Mesenchymal stem cell (in vitro differentiated cells and primary cell): ENCODE measurements around the gene AIPL1.

ENCODE experiments used
- DNase-seq: peaks from one replicate; pipeline ENCODE4 v3.0.0-alpha.2; 2013
- H2AFZ ChIP-seq: one replicate; pipeline ENCODE4 v1.6.1; 2013; ENCODE audit warnings: low read depth, mild to moderate bottlenecking, control low read depth, inconsistent platforms, low read length, moderate library complexity
- H2AK5ac ChIP-seq: 2 replicates; pipeline ENCODE4 v1.6.1; 2013; ENCODE audit warnings: low read length, moderate library complexity, mild to moderate bottlenecking, inconsistent platforms; ENCODE audit not compliant: severe bottlenecking
- H2BK120ac ChIP-seq: one replicate; pipeline ENCODE4 v1.6.1; 2013; ENCODE audit warnings: low read depth, mild to moderate bottlenecking, inconsistent platforms, low read length, moderate library complexity
- H2BK12ac ChIP-seq, 2 experiments: one replicate each; pipeline ENCODE4 v1.6.1; 2013; ENCODE audit warnings: inconsistent platforms in 2 of 2, low read length in 2 of 2, mild to moderate bottlenecking in 2 of 2, moderate library complexity in 2 of 2, control low read depth in 1 of 2
- H2BK15ac ChIP-seq: one replicate; pipeline ENCODE4 v1.6.1; 2013; ENCODE audit warnings: mild to moderate bottlenecking, low read depth, inconsistent platforms; ENCODE audit not compliant: poor library complexity, severe bottlenecking
- H2BK5ac ChIP-seq: 2 replicates; pipeline ENCODE4 v1.6.1; 2013; ENCODE audit warnings: low read depth, mild to moderate bottlenecking, low read length, control low read depth, inconsistent platforms; ENCODE audit not compliant: poor library complexity, severe bottlenecking
- H3K14ac ChIP-seq, 2 experiments: one replicate each; pipeline ENCODE4 v1.6.1; 2013; ENCODE audit warnings: inconsistent platforms in 2 of 2, low read length in 2 of 2, control low read depth in 1 of 2, mild to moderate bottlenecking in 1 of 2, moderate library complexity in 1 of 2
- H3K18ac ChIP-seq, 2 experiments: one replicate each; pipeline ENCODE4 v1.6.1; 2013; ENCODE audit warnings: inconsistent platforms in 2 of 2, low read length in 2 of 2, control low read depth in 1 of 2, low read depth in 1 of 2, mild to moderate bottlenecking in 1 of 2
- H3K23ac ChIP-seq, 2 experiments: one replicate each; pipeline ENCODE4 v1.6.1; 2013; ENCODE audit warnings: inconsistent platforms in 2 of 2, low read length in 2 of 2, mild to moderate bottlenecking in 2 of 2, moderate library complexity in 2 of 2, control low read depth in 1 of 2
- H3K27ac ChIP-seq: 2 replicates; pipeline ENCODE4 v1.5.1; 2013; ENCODE audit warnings: mild to moderate bottlenecking, moderate library complexity, low read length, control low read depth, inconsistent platforms; ENCODE audit not compliant: poor library complexity, severe bottlenecking
- H3K27me3 ChIP-seq, 2 experiments: 2 replicates each; pipeline versions ENCODE4 v1.6.1 to v1.7.0; 2013; ENCODE audit warnings: low read length in 2 of 2, mild to moderate bottlenecking in 2 of 2, moderate library complexity in 2 of 2, control low read depth in 1 of 2, inconsistent platforms in 1 of 2; ENCODE audit not compliant: control insufficient read depth in 1 of 2, insufficient read depth in 1 of 2
- H3K36me3 ChIP-seq, 2 experiments: 2 replicates each; pipeline versions ENCODE4 v1.6.1 to v1.7.0; 2013; ENCODE audit warnings: low read length in 2 of 2, control low read depth in 1 of 2, inconsistent platforms in 1 of 2, low read depth in 1 of 2, mild to moderate bottlenecking in 1 of 2; ENCODE audit not compliant: insufficient read depth in 2 of 2, control insufficient read depth in 1 of 2
- H3K4ac ChIP-seq, 2 experiments: one replicate each; pipeline ENCODE4 v1.6.1; 2013; ENCODE audit warnings: inconsistent platforms in 2 of 2, low read length in 2 of 2, mild to moderate bottlenecking in 2 of 2, moderate library complexity in 2 of 2, control low read depth in 1 of 2, low read depth in 1 of 2
- H3K4me1 ChIP-seq: 2 replicates; pipeline ENCODE4 v1.6.1; 2013; ENCODE audit warnings: low read depth, low read length, control low read depth; ENCODE audit not compliant: control insufficient read depth, insufficient read depth
- H3K4me2 ChIP-seq: 2 replicates; pipeline ENCODE4 v1.6.1; 2013; ENCODE audit warnings: low read length, mild to moderate bottlenecking, inconsistent platforms; ENCODE audit not compliant: poor library complexity, severe bottlenecking
- H3K4me3 ChIP-seq, 2 experiments: 2 replicates each; pipeline versions ENCODE4 v1.5.1 to v1.7.0; 2013; ENCODE audit warnings: low read length in 2 of 2, mild to moderate bottlenecking in 2 of 2, control low read depth in 1 of 2, low read depth in 1 of 2; ENCODE audit not compliant: insufficient read depth in 1 of 2
- H3K79me1 ChIP-seq: replicated peaks from 2 replicates; pipeline ENCODE4 v1.6.1; 2013; ENCODE audit warnings: mild to moderate bottlenecking, control low read depth, low read length, inconsistent platforms; ENCODE audit not compliant: poor library complexity, severe bottlenecking
- H3K9ac ChIP-seq: 2 replicates; pipeline ENCODE4 v1.7.0; 2013; ENCODE audit warnings: mild to moderate bottlenecking, low read length, moderate library complexity
- H3K9me3 ChIP-seq: 2 replicates; pipeline ENCODE4 v1.7.0; 2013; ENCODE audit warnings: mild to moderate bottlenecking, low read length; ENCODE audit not compliant: control insufficient read depth
- H4K8ac ChIP-seq: one replicate; pipeline ENCODE4 v1.6.1; 2013; ENCODE audit warnings: inconsistent platforms, mild to moderate bottlenecking, low read length, moderate library complexity
- H4K91ac ChIP-seq: one replicate; pipeline ENCODE4 v1.6.1; 2013; ENCODE audit warnings: mild to moderate bottlenecking, low read length, inconsistent platforms
- WGBS: methylation state at CpG from one replicate; pipeline ENCODE4 v1.1.7; 2013; ENCODE audit warnings: mixed read lengths; 5-methylcytosine and 5-hydroxymethylcytosine counted together

Gene AIPL1

GRCh38 chr17:6480303-6480675 lies 45.4 kb upstream of the AIPL1 start:
- no peak overlapping the region for H3K4ac ChIP-seq
- DNase-seq, result no peak
- 72% methylated on average over 9 of the region's 9 CpGs for WGBS

GRCh38 chr17:6479622-6480302 lies 44.8 kb upstream of the AIPL1 start:
- Histone ChIP-seq H3K36me3 (no peaks in the 10 kb centered on the region), H3K9ac (no peak overlapping the region), H2BK15ac (no peak overlapping the region), H3K9me3 (no peaks in the 10 kb centered on the region), H3K79me1 (no peaks in the 10 kb centered on the region), H2BK12ac (no peak overlapping the region), H4K91ac (no peak overlapping the region), H2AFZ (no peak overlapping the region), H2AK5ac (no peak overlapping the region), H3K14ac (no peak overlapping the region), H3K27me3 (peaks cover 46 to 55% of the 10 kb centered on the region in 2 experiments), H3K27ac (no peak overlapping the region), H3K18ac (no peak overlapping the region), H3K23ac (no peak overlapping the region), H4K8ac (no peak overlapping the region), H2BK120ac (no peak overlapping the region), H3K4me3 (no peak overlapping the region), H3K4ac (no peak overlapping the region), H3K4me1 (no peaks in the 10 kb centered on the region), H2BK5ac (no peak overlapping the region), H3K4me2 (no peak overlapping the region)
- DNase-seq, result no peak
- WGBS, result 82% methylated on average over 11 of the region's 13 CpGs

More at GRCh38 chr17:6480303-6480675, 45.4 kb upstream of the AIPL1 start:
- H3K4me2 ChIP-seq, result no peak overlapping the region
- H3K18ac ChIP-seq, result no peak overlapping the region
- H2AK5ac ChIP-seq, result no peak overlapping the region
- no peaks in the 10 kb centered on the region for H3K79me1 ChIP-seq
- H2AFZ ChIP-seq, result no peak overlapping the region
- H3K9me3 ChIP-seq, result no peaks in the 10 kb centered on the region
- H4K91ac ChIP-seq, result no peak overlapping the region
- H3K9ac ChIP-seq, result no peak overlapping the region
- H3K4me3 ChIP-seq, result no peak overlapping the region
- no peak overlapping the region for H4K8ac ChIP-seq
- no peak overlapping the region for H2BK15ac ChIP-seq
- no peaks in the 10 kb centered on the region for H3K36me3 ChIP-seq
- H3K27ac ChIP-seq, result no peak overlapping the region
- no peak overlapping the region for H2BK12ac ChIP-seq
- H3K23ac ChIP-seq, result no peak overlapping the region
- no peak overlapping the region for H3K14ac ChIP-seq
- H3K4me1 ChIP-seq, result no peaks in the 10 kb centered on the region
- peaks cover 46 to 55% of the 10 kb centered on the region in 2 experiments for H3K27me3 ChIP-seq
- H2BK120ac ChIP-seq, result no peak overlapping the region
- no peak overlapping the region for H2BK5ac ChIP-seq

GRCh38 chr17:6478486-6478885 lies 43.6 kb upstream of the AIPL1 start:
- no peak overlapping the region for H4K8ac ChIP-seq
- H2AFZ ChIP-seq, result no peak overlapping the region
- WGBS, result 81% methylated on average over 11 of the region's 11 CpGs

GRCh38 chr17:6477831-6478383 lies 43.0 kb upstream of the AIPL1 start:
- H3K9ac ChIP-seq, result no peak overlapping the region
- no peak overlapping the region for H3K23ac ChIP-seq
- H4K91ac ChIP-seq, result no peak overlapping the region
- 80% methylated on average over 13 of the region's 14 CpGs for WGBS
- H4K8ac ChIP-seq, result no peak overlapping the region
- no peak overlapping the region for H2BK12ac ChIP-seq
- H2AK5ac ChIP-seq, result no peak overlapping the region
- DNase-seq, result no peak
- no peak overlapping the region for H3K14ac ChIP-seq
- no peak overlapping the region for H2BK5ac ChIP-seq
- H3K4me1 ChIP-seq, result peaks cover 2% of the 10 kb centered on the region
- H3K27ac ChIP-seq, result no peak overlapping the region
- no peak overlapping the region for H3K4ac ChIP-seq
- peaks cover 40 to 41% of the 10 kb centered on the region in 2 experiments for H3K27me3 ChIP-seq
- no peak overlapping the region for H3K18ac ChIP-seq
- no peak overlapping the region for H3K4me2 ChIP-seq
- H3K79me1 ChIP-seq, result no peaks in the 10 kb centered on the region
- no peak overlapping the region for H2AFZ ChIP-seq
- H2BK15ac ChIP-seq, result no peak overlapping the region
- H2BK120ac ChIP-seq, result no peak overlapping the region
- H3K9me3 ChIP-seq, result no peaks in the 10 kb centered on the region
- H3K36me3 ChIP-seq, result peaks cover 0 to 4% of the 10 kb centered on the region in 2 experiments
- H3K4me3 ChIP-seq, result no peak overlapping the region

More at GRCh38 chr17:6478486-6478885, 43.6 kb upstream of the AIPL1 start:
- Histone ChIP-seq H3K23ac (no peak overlapping the region), H3K36me3 (peaks cover 0 to 4% of the 10 kb centered on the region in 2 experiments), H4K91ac (no peak overlapping the region), H3K4me3 (no peak overlapping the region), H3K27ac (no peak overlapping the region), H2BK12ac (no peak overlapping the region), H2BK5ac (no peak overlapping the region), H3K9ac (no peak overlapping the region), H3K4me2 (no peak overlapping the region), H2AK5ac (no peak overlapping the region), H3K4me1 (no peaks in the 10 kb centered on the region), H3K27me3 (peaks cover 40 to 42% of the 10 kb centered on the region in 2 experiments), H3K4ac (no peak overlapping the region), H2BK15ac (no peak overlapping the region), H3K79me1 (no peaks in the 10 kb centered on the region), H3K9me3 (no peaks in the 10 kb centered on the region), H3K14ac (no peak overlapping the region), H3K18ac (no peak overlapping the region), H2BK120ac (no peak overlapping the region)
- no peak for DNase-seq
